Bronchial epithelial cell (primary cell): ENCODE data around the gene SELENOP. TPM values are rescaled to one million over a fixed set of nuclear protein-coding genes. Genes with fewer than 3 reads are reported as not detected.

Source experiments
- DNase-seq: peaks from one replicate; pipeline ENCODE4 v3.0.0-alpha.2; 2010; ENCODE audit warnings: low read depth
- FAIRE-seq: peaks from 2 replicates; lab custom pipeline; 2011; peaks lifted over from hg19 to GRCh38; lab: Jason Lieb, UNC
- H3K27me3 ChIP-seq: 2 replicates; pipeline ENCODE4 v1.5.1; 2011; ENCODE audit warnings: low read length; ENCODE audit not compliant: control insufficient read depth, insufficient read depth
- H3K36me3 ChIP-seq: 2 replicates; pipeline ENCODE4 v1.5.1; 2011; ENCODE audit warnings: low read length; ENCODE audit not compliant: control insufficient read depth, insufficient read depth
- H3K4me3 ChIP-seq: 2 replicates; pipeline ENCODE4 v1.5.1; 2011; ENCODE audit warnings: mild to moderate bottlenecking, low read depth, low read length, control low read depth
- CTCF ChIP-seq: IDR thresholded peaks from 2 replicates; pipeline ENCODE4 v1.5.1; 2011; ENCODE audit warnings: mild to moderate bottlenecking, moderate library complexity, low read length, control low read depth, inconsistent platforms; ENCODE audit not compliant: insufficient read depth, severe bottlenecking
- total RNA-seq: library from RNA; depleted of rRNA; stranded (reverse); fragments of >200 nt; gene quantifications from 2 replicates; pipeline ENCODE4 v1.2.1, GENCODE V29; 2014

SELENOP gene
- total RNA-seq, 1 donor from 2014 or later: 5.8 TPM

GRCh38 chr5:42785756-42786155, 25.9 kb downstream of the SELENOP start:
- no peaks in the 10 kb centered on the region for H3K36me3 ChIP-seq
- DNase-seq: no peak
- no peak overlapping the region for H3K4me3 ChIP-seq
- TF ChIP-seq CTCF: no peak
- FAIRE-seq: no peak
- H3K27me3 ChIP-seq: peaks cover 3% of the 10 kb centered on the region

- FAIRE-seq (no peak), DNase-seq (peak; percentile 18)
- H3K36me3 ChIP-seq: no peaks in the 10 kb centered on the region
- H3K27me3 ChIP-seq: peaks cover 3% of the 10 kb centered on the region
- no peak overlapping the region for H3K4me3 ChIP-seq
- TF ChIP-seq CTCF: no peak
These were observed 27.6 kb downstream of the SELENOP start for GRCh38 chr5:42784132-42784531.

- DNase-seq (no peak), FAIRE-seq (no peak)
- H3K4me3 ChIP-seq: no peak overlapping the region
- no peaks in the 10 kb centered on the region for H3K36me3 ChIP-seq
- TF ChIP-seq CTCF: no peak
- H3K27me3 ChIP-seq: peaks cover 3% of the 10 kb centered on the region
These were observed 30.1 kb downstream of the SELENOP start for GRCh38 chr5:42781584-42781983.

- Histone ChIP-seq H3K27me3 (peaks cover 3% of the 10 kb centered on the region), H3K36me3 (no peaks in the 10 kb centered on the region), H3K4me3 (no peak overlapping the region)
- FAIRE-seq (no peak), DNase-seq (no peak)
- TF ChIP-seq CTCF: no peak
These were observed 32.6 kb downstream of the SELENOP start for GRCh38 chr5:42779083-42779482.

GRCh38 chr5:42772265-42772993, 39.3 kb downstream of the SELENOP start:
- FAIRE-seq (no peak), DNase-seq (peak; percentile 64)
- Histone ChIP-seq H3K36me3 (no peaks in the 10 kb centered on the region), H3K27me3 (no peaks in the 10 kb centered on the region), H3K4me3 (no peak overlapping the region)
- no peak for TF ChIP-seq CTCF

GRCh38 chr5:42770003-42770402, 41.7 kb downstream of the SELENOP start:
- no peak for FAIRE-seq

More at GRCh38 chr5:42770003-42770402, 41.7 kb downstream of the SELENOP start:
- Histone ChIP-seq H3K27me3 (no peaks in the 10 kb centered on the region), H3K4me3 (no peak overlapping the region), H3K36me3 (no peaks in the 10 kb centered on the region)
- no peak for DNase-seq
- no peak for TF ChIP-seq CTCF
